Activated B cell treated with CpG ODN at 0.5 μM for 24 hours (primary cell): ENCODE measurements around the gene OSBPL2. TPM values are rescaled to one million over a fixed set of nuclear protein-coding genes. Genes with fewer than 3 reads are reported as not detected.

Experiments used
- ATAC-seq: fragments of 200-7000 bp; cut with Tn5 transposase; one replicate; pipeline ENCODE4 v1.10.0; 2021; ENCODE audit warnings: low read depth, mild to moderate bottlenecking, moderate library complexity
- CTCF ChIA-PET: fragments of 350-600 bp; sonication (Branson Sonifier 250); formaldehyde crosslinking; loops from one replicate; lab custom pipeline; 2021; ENCODE audit warnings: antibody characterized with exemption; lab: Charles Lee
- POLR2A ChIA-PET: fragments of 350-600 bp; sonication (Branson Sonifier 250); formaldehyde crosslinking; loops from one replicate; lab custom pipeline; 2021; ENCODE audit warnings: antibody characterized with exemption; lab: Charles Lee
- DNase-seq: peaks from one replicate; pipeline ENCODE4 v3.0.0; 2022
- H3K27ac Mint-ChIP-seq: one replicate; pipeline ENCODE4 v1.8.0; 2020; ENCODE audit warnings: mixed read lengths
- H3K27me3 Mint-ChIP-seq: one replicate; pipeline ENCODE4 v1.8.0; 2021; ENCODE audit warnings: mixed read lengths
- H3K36me3 Mint-ChIP-seq: one replicate; pipeline ENCODE4 v1.8.0; 2021; ENCODE audit warnings: low read depth, mixed read lengths
- H3K4me1 Mint-ChIP-seq: one replicate; pipeline ENCODE4 v1.8.0; 2021; ENCODE audit warnings: mixed read lengths
- H3K4me3 Mint-ChIP-seq: one replicate; pipeline ENCODE4 v1.8.0; 2020; ENCODE audit warnings: mild to moderate bottlenecking, mixed read lengths
- H3K9me3 Mint-ChIP-seq: one replicate; pipeline ENCODE4 v1.8.0; 2020; ENCODE audit warnings: mixed read lengths
- intact Hi-C: fragments of 100-400 bp; cut with micrococcal nuclease; formaldehyde crosslinking; loops from one replicate; pipeline ENCODE4 v1.15.1; 2024
- total RNA-seq: library from RNA; stranded (reverse); gene quantifications from 2 replicates; pipeline ENCODE4 v1.2.3, GENCODE V29; 2022
- TF ChIP-seq, protein P1 (sequence below): fragments of 200-600 bp; IDR thresholded peaks from one replicate; pipeline ENCODE4 v1.8.0; 2022; ENCODE audit warnings: antibody characterized with exemption, mild to moderate bottlenecking

The OSBPL2 gene
- total RNA-seq, 1 donor from 2014 or later: 43.0 TPM

DNA sequence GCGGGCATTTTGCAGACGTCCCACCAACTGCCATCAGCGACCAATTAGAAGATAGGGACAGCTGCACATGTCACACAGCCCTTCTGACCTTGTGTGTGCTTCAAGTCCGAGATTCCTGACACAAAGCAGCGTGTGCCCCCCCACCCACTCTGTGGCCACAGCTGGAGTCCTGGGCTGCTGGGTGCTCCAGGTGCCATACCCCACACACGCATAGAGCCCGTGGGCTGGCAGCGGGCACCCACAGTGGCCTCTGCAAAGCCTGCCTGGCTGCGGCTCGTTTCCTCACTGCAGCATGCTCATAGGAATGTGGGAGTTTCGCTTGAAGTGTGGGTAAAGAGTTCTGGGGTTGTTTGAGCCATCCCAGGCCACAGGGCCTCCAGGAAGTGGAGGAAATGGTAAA is 62.0 kb downstream of the OSBPL2 start:
- intact Hi-C loops: loop anchor here (5.0 kb wide), 2 partner anchors 233 to 677 kb away; partner anchors contain the start of gene TAF4
- ATAC-seq (no peak), DNase-seq (no peak)
- Mint-ChIP-seq H3K9me3 (no peaks in the 10 kb centered on the region), H3K4me3 (no peak overlapping the region), H3K4me1 (peaks cover 35% of the 10 kb centered on the region), H3K36me3 (peaks cover 29% of the 10 kb centered on the region), H3K27me3 (no peaks in the 10 kb centered on the region), H3K27ac (no peak overlapping the region)
- CTCF ChIA-PET: interaction anchor here (0.8 to 3.2 kb wide), 7 partner anchors 68 to 316 kb away, joined by 3 to 27 read pairs (median 3); no protein-coding TSS in a partner anchor
- POLR2A ChIA-PET: interaction anchor here (0.6 to 0.8 kb wide), 4 partner anchors 39 to 221 kb away, joined by 3 to 6 read pairs (median 4); no protein-coding TSS in a partner anchor
- TF ChIP-seq, protein P1, sequence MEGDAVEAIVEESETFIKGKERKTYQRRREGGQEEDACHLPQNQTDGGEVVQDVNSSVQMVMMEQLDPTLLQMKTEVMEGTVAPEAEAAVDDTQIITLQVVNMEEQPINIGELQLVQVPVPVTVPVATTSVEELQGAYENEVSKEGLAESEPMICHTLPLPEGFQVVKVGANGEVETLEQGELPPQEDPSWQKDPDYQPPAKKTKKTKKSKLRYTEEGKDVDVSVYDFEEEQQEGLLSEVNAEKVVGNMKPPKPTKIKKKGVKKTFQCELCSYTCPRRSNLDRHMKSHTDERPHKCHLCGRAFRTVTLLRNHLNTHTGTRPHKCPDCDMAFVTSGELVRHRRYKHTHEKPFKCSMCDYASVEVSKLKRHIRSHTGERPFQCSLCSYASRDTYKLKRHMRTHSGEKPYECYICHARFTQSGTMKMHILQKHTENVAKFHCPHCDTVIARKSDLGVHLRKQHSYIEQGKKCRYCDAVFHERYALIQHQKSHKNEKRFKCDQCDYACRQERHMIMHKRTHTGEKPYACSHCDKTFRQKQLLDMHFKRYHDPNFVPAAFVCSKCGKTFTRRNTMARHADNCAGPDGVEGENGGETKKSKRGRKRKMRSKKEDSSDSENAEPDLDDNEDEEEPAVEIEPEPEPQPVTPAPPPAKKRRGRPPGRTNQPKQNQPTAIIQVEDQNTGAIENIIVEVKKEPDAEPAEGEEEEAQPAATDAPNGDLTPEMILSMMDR: no peak

DNA sequence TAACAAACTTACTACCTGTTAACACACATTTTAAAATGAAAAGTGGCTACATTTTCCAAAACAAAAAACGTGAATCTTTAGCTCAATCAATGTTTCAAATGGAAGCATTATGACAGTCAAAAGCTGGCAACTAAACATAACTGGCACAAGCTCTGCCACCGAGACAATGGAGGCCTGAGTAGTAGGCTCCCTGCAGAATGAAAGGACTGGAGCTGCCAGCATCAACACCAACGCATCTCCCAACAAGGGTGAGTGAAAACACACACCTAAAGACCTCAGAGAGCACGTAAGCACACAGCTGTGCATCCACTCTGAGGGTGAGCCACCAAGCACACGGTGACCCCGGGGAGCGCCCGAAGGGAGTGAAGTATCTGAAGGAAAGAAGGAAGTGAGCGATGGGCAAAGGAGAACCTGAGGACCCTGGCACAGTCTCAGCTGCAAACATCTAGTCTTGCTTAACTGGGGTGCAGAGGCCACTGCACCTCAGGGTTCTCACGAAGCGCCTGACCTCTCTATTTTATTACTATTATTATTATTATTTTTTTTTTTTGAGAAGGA is 62.9 kb downstream of the OSBPL2 start:
- H3K36me3 Mint-ChIP-seq: peaks cover 28% of the 10 kb centered on the region
- no peak overlapping the region for H3K27ac Mint-ChIP-seq
- ATAC-seq (no peak), DNase-seq (no peak)
- no peaks in the 10 kb centered on the region for H3K9me3 Mint-ChIP-seq
- no peak overlapping the region for H3K4me3 Mint-ChIP-seq
- TF ChIP-seq, protein P1: no peak
- POLR2A ChIA-PET: interaction anchor here (0.6 to 1.2 kb wide), 2 partner anchors 81 to 220 kb away, joined by 3 to 6 read pairs; no protein-coding TSS in a partner anchor
- H3K27me3 Mint-ChIP-seq: no peaks in the 10 kb centered on the region
- intact Hi-C loops: loop anchor here (5.0 kb wide), 2 partner anchors 234 to 676 kb away; partner anchors contain the start of gene TAF4
- CTCF ChIA-PET: interaction anchor here (0.8 to 3.2 kb wide), 8 partner anchors 64 to 316 kb away, joined by 3 to 27 read pairs (median 4); no protein-coding TSS in a partner anchor
- peaks cover 34% of the 10 kb centered on the region for H3K4me1 Mint-ChIP-seq

DNA sequence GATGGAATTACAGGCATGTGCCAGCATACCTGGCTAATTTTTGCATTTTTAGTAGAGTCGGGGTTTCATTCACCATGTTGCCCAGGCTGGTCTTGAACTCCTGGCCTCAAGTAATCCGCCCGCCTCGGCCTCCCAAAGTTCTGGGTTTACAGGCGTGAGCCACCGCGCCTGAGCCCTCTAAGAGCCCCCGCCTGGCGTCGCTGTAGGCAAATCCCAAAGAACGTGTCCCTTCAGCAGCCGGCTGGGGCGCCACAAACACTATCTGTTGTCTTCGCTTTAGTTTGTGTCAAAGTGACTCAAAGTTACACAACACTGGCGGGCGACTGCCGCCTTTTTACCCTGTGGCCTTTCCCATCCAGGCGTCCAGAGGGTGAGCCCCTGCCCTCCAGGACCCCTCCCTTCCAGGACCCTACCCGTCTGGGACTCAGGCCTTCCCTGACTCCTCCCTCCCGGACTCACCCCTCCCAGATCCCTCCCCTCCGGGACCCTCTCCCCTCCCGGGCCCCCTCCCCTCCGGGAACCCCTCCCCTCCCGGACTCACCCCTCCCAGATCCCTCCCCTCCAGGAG is 63.5 kb downstream of the OSBPL2 start:
- POLR2A ChIA-PET: interaction anchor here (0.8 to 2.6 kb wide), 9 partner anchors 36 to 506 kb away, joined by 3 to 21 read pairs (median 7); partner anchors contain the start of genes MTG2 and RPS21
- Mint-ChIP-seq H3K4me1 (peaks cover 30% of the 10 kb centered on the region), H3K36me3 (peaks cover 30% of the 10 kb centered on the region)

DNA sequence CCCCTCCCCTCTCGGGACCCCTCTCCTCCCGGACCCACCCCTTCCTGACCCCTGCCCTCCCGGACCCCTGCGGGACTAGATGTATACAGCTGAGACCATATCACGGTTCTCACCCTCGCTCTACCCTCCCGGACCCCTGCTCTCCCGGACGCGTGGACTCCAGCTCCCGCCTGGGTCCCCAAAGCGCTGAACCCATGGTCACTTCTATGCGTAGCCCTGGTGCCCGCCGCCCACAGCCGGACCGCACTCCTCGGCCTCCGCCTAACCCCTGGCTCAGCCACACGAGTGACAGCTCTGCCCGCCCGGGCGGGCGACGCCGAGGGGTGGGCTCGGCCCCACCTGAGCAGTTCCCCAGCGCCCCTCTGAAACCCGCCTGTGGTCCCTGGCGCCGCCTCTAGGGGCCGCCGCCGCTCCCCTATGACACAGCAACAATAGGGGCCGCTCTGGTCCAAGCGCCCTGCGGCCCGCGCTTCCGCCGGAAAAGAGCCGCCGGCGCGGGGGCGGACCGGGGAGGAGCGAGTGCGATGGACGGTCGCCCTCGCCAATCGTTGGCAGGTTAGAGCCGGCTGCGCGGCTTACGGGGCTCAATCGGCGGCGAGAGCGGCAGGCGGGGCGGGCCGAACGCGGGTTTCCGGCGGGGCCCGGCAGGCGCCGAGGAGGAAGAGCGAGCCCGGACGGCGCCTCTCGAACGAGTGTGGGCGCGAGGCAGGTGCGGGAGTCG is 64.2 kb downstream of the OSBPL2 start, which contains the start of gene ADRM1:
TSS of gene ADRM1 (plus strand) at position 657 of the 721 bp plus-strand sequence. CDS start 572 bp downstream, outside the sequence.
- peaks cover 30% of the 10 kb centered on the region for H3K4me1 Mint-ChIP-seq
- H3K36me3 Mint-ChIP-seq: peaks cover 34% of the 10 kb centered on the region
- TF ChIP-seq, protein P1: peak; percentile 32
- DNase-seq: peak; percentile 99
- CTCF ChIA-PET: interaction anchor here (0.7 to 2.6 kb wide), 7 partner anchors 35 to 198 kb away, joined by 3 to 18 read pairs (median 4); partner anchors contain the start of gene LAMA5
- H3K9me3 Mint-ChIP-seq: no peaks in the 10 kb centered on the region
- H3K27ac Mint-ChIP-seq: peak within 1 kb of the TSS; percentile 96
- POLR2A ChIA-PET: interaction anchor here (0.8 to 2.6 kb wide), 10 partner anchors 35 to 506 kb away, joined by 3 to 21 read pairs (median 5); partner anchors contain the start of genes MTG2 and RPS21
- intact Hi-C loops: loop anchor here (1.0 to 5.0 kb wide), 18 partner anchors 37 to 707 kb away; partner anchors contain the start of genes CABLES2, DIDO1, LAMA5 and LSM14B
- no peaks in the 10 kb centered on the region for H3K27me3 Mint-ChIP-seq
- ATAC-seq: peak; percentile 86
- peak within 1 kb of the TSS; percentile 92 for H3K4me3 Mint-ChIP-seq

More for the DNA sequence above, 63.5 kb downstream of the OSBPL2 start:
- peak overlapping the region; percentile 92 for H3K4me3 Mint-ChIP-seq
- TF ChIP-seq, protein P1: no peak
- ATAC-seq (peak; percentile 49), DNase-seq (peak; percentile 78)
- intact Hi-C loops: loop anchor here (1.0 to 5.0 kb wide), 18 partner anchors 37 to 707 kb away; partner anchors contain the start of genes CABLES2, DIDO1, LAMA5 and LSM14B
- no peaks in the 10 kb centered on the region for H3K9me3 Mint-ChIP-seq
- CTCF ChIA-PET: interaction anchor here (0.7 to 3.2 kb wide), 8 partner anchors 36 to 198 kb away, joined by 3 to 27 read pairs (median 6); partner anchors contain the start of gene LAMA5
- no peaks in the 10 kb centered on the region for H3K27me3 Mint-ChIP-seq
- peak overlapping the region; percentile 96 for H3K27ac Mint-ChIP-seq
